Measurements from ENCODE around the gene GSTM2.

GSTM2 gene

DNA sequence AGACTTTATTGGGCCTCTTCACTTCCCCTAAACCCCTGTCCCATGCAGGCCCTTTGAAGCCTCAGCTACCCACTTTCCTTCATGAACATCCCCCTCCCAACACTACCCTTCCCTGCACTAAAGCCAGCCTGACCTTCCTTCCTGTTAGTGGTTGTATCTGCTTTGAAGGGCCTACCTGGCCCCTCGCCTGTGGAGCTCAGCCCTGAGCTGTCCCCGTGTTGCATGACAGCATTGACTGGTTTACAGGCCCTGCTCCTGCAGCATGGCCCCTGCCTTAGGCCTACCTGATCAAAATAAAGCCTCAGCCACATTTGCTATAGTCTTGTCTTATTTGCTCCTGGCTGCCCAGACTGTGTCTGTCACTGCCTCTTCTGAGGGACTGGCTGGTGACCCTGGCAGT is 6.5 kb upstream of the GSTM2 start:
- TF ChIP-seq ISL1 (CRISPR knock-in tag; IDR thresholded peaks at IDR 0.05) (no peak), ZNF565 (CRISPR knock-in tag; conservative IDR thresholded peaks at IDR 0.05; ENCODE audit: low read depth) (no peak), ZNF8 (CRISPR knock-in tag; IDR thresholded peaks at IDR 0.05) (no peak), SNAI2 (CRISPR knock-in tag; IDR thresholded peaks at IDR 0.05) (no peak), ZFP3 (CRISPR knock-in tag; IDR thresholded peaks at IDR 0.05) (no peak), BACH2 (CRISPR knock-in tag; IDR thresholded peaks at IDR 0.05; ENCODE audit: borderline replicate concordance) (no peak), ESRRG (CRISPR knock-in tag; IDR thresholded peaks at IDR 0.05) (no peak)
- TF ChIP-seq, protein P1, sequence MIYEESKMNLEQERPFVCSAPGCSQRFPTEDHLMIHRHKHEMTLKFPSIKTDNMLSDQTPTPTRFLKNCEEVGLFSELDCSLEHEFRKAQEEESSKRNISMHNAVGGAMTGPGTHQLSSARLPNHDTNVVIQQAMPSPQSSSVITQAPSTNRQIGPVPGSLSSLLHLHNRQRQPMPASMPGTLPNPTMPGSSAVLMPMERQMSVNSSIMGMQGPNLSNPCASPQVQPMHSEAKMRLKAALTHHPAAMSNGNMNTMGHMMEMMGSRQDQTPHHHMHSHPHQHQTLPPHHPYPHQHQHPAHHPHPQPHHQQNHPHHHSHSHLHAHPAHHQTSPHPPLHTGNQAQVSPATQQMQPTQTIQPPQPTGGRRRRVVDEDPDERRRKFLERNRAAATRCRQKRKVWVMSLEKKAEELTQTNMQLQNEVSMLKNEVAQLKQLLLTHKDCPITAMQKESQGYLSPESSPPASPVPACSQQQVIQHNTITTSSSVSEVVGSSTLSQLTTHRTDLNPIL (CRISPR knock-in tag; IDR thresholded peaks at IDR 0.05; ENCODE audit: low read depth), result no peak
- ATAC-seq, result no peak

DNA sequence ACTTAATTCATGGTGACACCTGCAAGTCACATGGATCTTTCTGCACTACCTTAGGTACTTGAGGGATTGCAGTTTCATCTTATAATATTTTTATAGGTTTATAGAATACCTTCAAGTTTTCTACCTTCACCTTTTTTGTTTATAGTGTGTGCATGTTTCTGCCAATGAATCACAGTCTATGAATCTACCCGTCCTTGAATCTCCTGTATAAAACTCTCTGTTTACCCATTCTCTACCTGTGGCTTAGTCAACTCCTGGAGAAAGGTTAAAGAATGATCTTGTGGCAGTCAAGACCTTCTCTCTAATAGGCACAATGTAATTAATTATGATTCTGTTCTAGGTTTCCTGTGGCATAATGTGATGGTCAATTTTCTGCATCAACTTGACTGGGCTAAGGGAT is 3.2 kb upstream of the GSTM2 start:
- TF ChIP-seq, protein P1 (CRISPR knock-in tag; IDR thresholded peaks at IDR 0.05; ENCODE audit: low read depth), result no peak
- TF ChIP-seq GLIS3 (CRISPR knock-in tag; IDR thresholded peaks at IDR 0.05) (no peak), ZC3H10 (CRISPR knock-in tag; IDR thresholded peaks at IDR 0.05) (no peak), BACH2 (CRISPR knock-in tag; IDR thresholded peaks at IDR 0.05; ENCODE audit: borderline replicate concordance) (no peak), TCF4 (CRISPR knock-in tag; IDR thresholded peaks at IDR 0.05; ENCODE audit: borderline replicate concordance) (no peak), SNAI2 (CRISPR knock-in tag; IDR thresholded peaks at IDR 0.05) (no peak), ZFP30 (CRISPR knock-in tag; IDR thresholded peaks at IDR 0.05) (no peak), CSDC2 (CRISPR knock-in tag; IDR thresholded peaks at IDR 0.05) (no peak), ZFP3 (CRISPR knock-in tag; IDR thresholded peaks at IDR 0.05) (no peak), ZNF565 (CRISPR knock-in tag; conservative IDR thresholded peaks at IDR 0.05; ENCODE audit: low read depth) (no peak)
- TF ChIP-seq, protein P2, sequence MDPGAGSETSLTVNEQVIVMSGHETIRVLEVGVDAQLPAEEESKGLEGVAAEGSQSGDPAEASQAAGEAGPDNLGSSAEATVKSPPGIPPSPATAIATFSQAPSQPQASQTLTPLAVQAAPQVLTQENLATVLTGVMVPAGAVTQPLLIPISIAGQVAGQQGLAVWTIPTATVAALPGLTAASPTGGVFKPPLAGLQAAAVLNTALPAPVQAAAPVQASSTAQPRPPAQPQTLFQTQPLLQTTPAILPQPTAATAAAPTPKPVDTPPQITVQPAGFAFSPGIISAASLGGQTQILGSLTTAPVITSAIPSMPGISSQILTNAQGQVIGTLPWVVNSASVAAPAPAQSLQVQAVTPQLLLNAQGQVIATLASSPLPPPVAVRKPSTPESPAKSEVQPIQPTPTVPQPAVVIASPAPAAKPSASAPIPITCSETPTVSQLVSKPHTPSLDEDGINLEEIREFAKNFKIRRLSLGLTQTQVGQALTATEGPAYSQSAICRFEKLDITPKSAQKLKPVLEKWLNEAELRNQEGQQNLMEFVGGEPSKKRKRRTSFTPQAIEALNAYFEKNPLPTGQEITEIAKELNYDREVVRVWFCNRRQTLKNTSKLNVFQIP (CRISPR knock-in tag; IDR thresholded peaks at IDR 0.05; ENCODE audit: borderline replicate concordance, low read depth), result no peak
- TF ChIP-seq, protein P3, sequence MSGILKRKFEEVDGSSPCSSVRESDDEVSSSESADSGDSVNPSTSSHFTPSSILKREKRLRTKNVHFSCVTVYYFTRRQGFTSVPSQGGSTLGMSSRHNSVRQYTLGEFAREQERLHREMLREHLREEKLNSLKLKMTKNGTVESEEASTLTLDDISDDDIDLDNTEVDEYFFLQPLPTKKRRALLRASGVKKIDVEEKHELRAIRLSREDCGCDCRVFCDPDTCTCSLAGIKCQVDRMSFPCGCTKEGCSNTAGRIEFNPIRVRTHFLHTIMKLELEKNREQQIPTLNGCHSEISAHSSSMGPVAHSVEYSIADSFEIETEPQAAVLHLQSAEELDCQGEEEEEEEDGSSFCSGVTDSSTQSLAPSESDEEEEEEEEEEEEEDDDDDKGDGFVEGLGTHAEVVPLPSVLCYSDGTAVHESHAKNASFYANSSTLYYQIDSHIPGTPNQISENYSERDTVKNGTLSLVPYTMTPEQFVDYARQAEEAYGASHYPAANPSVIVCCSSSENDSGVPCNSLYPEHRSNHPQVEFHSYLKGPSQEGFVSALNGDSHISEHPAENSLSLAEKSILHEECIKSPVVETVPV (CRISPR knock-in tag; IDR thresholded peaks at IDR 0.05), result no peak
- TF ChIP-seq, protein P4, sequence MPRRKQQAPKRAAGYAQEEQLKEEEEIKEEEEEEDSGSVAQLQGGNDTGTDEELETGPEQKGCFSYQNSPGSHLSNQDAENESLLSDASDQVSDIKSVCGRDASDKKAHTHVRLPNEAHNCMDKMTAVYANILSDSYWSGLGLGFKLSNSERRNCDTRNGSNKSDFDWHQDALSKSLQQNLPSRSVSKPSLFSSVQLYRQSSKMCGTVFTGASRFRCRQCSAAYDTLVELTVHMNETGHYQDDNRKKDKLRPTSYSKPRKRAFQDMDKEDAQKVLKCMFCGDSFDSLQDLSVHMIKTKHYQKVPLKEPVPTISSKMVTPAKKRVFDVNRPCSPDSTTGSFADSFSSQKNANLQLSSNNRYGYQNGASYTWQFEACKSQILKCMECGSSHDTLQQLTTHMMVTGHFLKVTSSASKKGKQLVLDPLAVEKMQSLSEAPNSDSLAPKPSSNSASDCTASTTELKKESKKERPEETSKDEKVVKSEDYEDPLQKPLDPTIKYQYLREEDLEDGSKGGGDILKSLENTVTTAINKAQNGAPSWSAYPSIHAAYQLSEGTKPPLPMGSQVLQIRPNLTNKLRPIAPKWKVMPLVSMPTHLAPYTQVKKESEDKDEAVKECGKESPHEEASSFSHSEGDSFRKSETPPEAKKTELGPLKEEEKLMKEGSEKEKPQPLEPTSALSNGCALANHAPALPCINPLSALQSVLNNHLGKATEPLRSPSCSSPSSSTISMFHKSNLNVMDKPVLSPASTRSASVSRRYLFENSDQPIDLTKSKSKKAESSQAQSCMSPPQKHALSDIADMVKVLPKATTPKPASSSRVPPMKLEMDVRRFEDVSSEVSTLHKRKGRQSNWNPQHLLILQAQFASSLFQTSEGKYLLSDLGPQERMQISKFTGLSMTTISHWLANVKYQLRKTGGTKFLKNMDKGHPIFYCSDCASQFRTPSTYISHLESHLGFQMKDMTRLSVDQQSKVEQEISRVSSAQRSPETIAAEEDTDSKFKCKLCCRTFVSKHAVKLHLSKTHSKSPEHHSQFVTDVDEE (CRISPR knock-in tag; IDR thresholded peaks at IDR 0.05), result no peak
- ATAC-seq, result no peak

DNA sequence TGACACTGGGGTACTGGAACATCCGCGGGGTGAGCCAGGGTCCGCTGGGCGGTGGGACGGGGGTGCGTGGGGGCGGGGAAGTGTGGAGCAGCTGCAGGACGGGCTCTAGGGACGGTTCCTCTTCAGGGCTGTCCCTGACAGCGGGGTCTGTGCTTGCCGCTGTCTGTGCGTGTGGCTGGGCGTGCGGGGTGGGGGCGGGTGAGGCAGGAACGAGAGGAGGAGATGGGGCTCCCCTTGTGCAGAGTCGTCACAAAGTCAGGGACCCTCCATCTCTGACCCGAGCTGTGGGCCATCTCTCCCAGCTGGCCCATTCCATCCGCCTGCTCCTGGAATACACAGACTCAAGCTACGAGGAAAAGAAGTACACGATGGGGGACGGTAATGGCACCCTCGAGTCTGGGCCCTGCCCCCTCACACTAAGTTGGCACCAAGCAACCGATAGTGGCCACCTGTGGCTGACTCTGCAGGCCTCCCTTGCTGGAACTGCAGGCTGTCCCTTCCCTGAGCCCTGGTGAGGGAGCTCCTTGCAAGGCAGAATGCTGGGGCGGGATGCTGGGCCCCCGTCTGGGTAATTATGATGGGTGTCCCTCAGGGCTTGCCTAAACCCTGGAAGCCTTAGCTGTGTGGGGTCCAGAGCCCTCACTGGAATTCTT is 392 bp downstream of the GSTM2 start:
- TF ChIP-seq PPARA (CRISPR knock-in tag; IDR thresholded peaks at IDR 0.05; ENCODE audit: borderline replicate concordance) (no peak), SNAI2 (CRISPR knock-in tag; IDR thresholded peaks at IDR 0.05) (no peak), RARB (CRISPR knock-in tag; IDR thresholded peaks at IDR 0.05) (no peak), BACH2 (CRISPR knock-in tag; IDR thresholded peaks at IDR 0.05; ENCODE audit: borderline replicate concordance) (no peak), ESRRG (CRISPR knock-in tag; IDR thresholded peaks at IDR 0.05) (no peak)
- TF ChIP-seq, protein P3 (CRISPR knock-in tag; IDR thresholded peaks at IDR 0.05), result no peak
- TF ChIP-seq, protein P1 (CRISPR knock-in tag; IDR thresholded peaks at IDR 0.05; ENCODE audit: low read depth), result no peak
- TF ChIP-seq, protein P2 (CRISPR knock-in tag; IDR thresholded peaks at IDR 0.05; ENCODE audit: borderline replicate concordance, low read depth), result no peak

More for the DNA sequence above, 392 bp downstream of the GSTM2 start:
- peak; percentile 21 for ATAC-seq

Data from SK-N-SH treated with all-trans-retinoic acid at 6 μM for 48 hours (cell line).